ENCODE measurements around the gene ETV5.
"Not testable (repeated sequence)": the region's sequence is repeated elsewhere in the genome, so short reads cannot be mapped to it uniquely, and the experiment has no call there.

The ETV5 gene

GRCh38 chr3:186025161-186025560, 83.7 kb downstream of the ETV5 start:
- H3K9ac ChIP-seq, result no peak overlapping the region
- no peak overlapping the region for H3K27ac ChIP-seq
- no peaks in the 10 kb centered on the region for H3K9me3 ChIP-seq (ENCODE audit: control insufficient read depth, low read length)
- no peak overlapping the region for H2AFZ ChIP-seq
- no peak for TF ChIP-seq CTCF (IDR thresholded peaks at IDR 0.05)
- H3K79me2 ChIP-seq, result no peaks in the 10 kb centered on the region
- no peak overlapping the region for H3K4me3 ChIP-seq (ENCODE audit: low read depth, low read length)
- no peaks in the 10 kb centered on the region for H3K4me1 ChIP-seq
- H3K27me3 ChIP-seq (ENCODE audit: control insufficient read depth, insufficient read depth, low read length), result no peaks in the 10 kb centered on the region
- H3K4me2 ChIP-seq (ENCODE audit: low read length), result no peak overlapping the region
- no peaks in the 10 kb centered on the region for H3K36me3 ChIP-seq (ENCODE audit: control insufficient read depth, insufficient read depth, low read length)

GRCh38 chr3:186024210-186024609, 84.7 kb downstream of the ETV5 start:
- Histone ChIP-seq H3K4me1 (no peaks in the 10 kb centered on the region), H3K27me3 (ENCODE audit: control insufficient read depth, insufficient read depth, low read length) (no peaks in the 10 kb centered on the region), H3K4me3 (ENCODE audit: low read depth, low read length) (no peak overlapping the region), H3K79me2 (no peaks in the 10 kb centered on the region), H3K9me3 (ENCODE audit: control insufficient read depth, low read length) (no peaks in the 10 kb centered on the region), H3K4me2 (ENCODE audit: low read length) (no peak overlapping the region), H2AFZ (peak overlapping the region; percentile 21), H3K27ac (no peak overlapping the region), H3K9ac (no peak overlapping the region), H3K36me3 (ENCODE audit: control insufficient read depth, insufficient read depth, low read length) (no peaks in the 10 kb centered on the region)
- TF ChIP-seq CTCF (IDR thresholded peaks at IDR 0.05), result no peak

- Histone ChIP-seq H3K9me3 (ENCODE audit: control insufficient read depth, low read length) (no peaks in the 10 kb centered on the region), H3K36me3 (ENCODE audit: control insufficient read depth, insufficient read depth, low read length) (no peaks in the 10 kb centered on the region), H3K4me2 (ENCODE audit: low read length) (no peak overlapping the region), H3K9ac (no peak overlapping the region), H3K27me3 (ENCODE audit: control insufficient read depth, insufficient read depth, low read length) (no peaks in the 10 kb centered on the region), H3K4me3 (ENCODE audit: low read depth, low read length) (no peak overlapping the region), H3K27ac (no peak overlapping the region), H3K79me2 (no peaks in the 10 kb centered on the region), H2AFZ (no peak overlapping the region), H3K4me1 (no peaks in the 10 kb centered on the region)
- TF ChIP-seq CTCF (IDR thresholded peaks at IDR 0.05), result no peak
Observed at GRCh38 chr3:186022931-186023330, 86.0 kb downstream of the ETV5 start.

GRCh38 chr3:186021673-186022362, 87.1 kb downstream of the ETV5 start:
- Histone ChIP-seq H3K27ac (no peak overlapping the region), H3K27me3 (ENCODE audit: control insufficient read depth, insufficient read depth, low read length) (no peaks in the 10 kb centered on the region), H3K9ac (no peak overlapping the region), H3K79me2 (no peaks in the 10 kb centered on the region), H3K4me2 (ENCODE audit: low read length) (no peak overlapping the region), H3K4me1 (no peaks in the 10 kb centered on the region), H3K36me3 (ENCODE audit: control insufficient read depth, insufficient read depth, low read length) (no peaks in the 10 kb centered on the region), H3K9me3 (ENCODE audit: control insufficient read depth, low read length) (no peaks in the 10 kb centered on the region), H3K4me3 (ENCODE audit: low read depth, low read length) (no peak overlapping the region), H2AFZ (no peak overlapping the region)
- no peak for TF ChIP-seq CTCF (IDR thresholded peaks at IDR 0.05)

GRCh38 chr3:186021250-186021649, 87.6 kb downstream of the ETV5 start:
- H3K9me3 ChIP-seq (ENCODE audit: control insufficient read depth, low read length); H3K4me1 ChIP-seq; H2AFZ ChIP-seq; H3K79me2 ChIP-seq; H3K9ac ChIP-seq; H3K27ac ChIP-seq; H3K4me2 ChIP-seq (ENCODE audit: low read length); H3K27me3 ChIP-seq (ENCODE audit: control insufficient read depth, insufficient read depth, low read length); H3K36me3 ChIP-seq (ENCODE audit: control insufficient read depth, insufficient read depth, low read length); H3K4me3 ChIP-seq (ENCODE audit: low read depth, low read length): not testable (repeated sequence)

- not testable (repeated sequence) for H3K4me2 ChIP-seq (ENCODE audit: low read length); H2AFZ ChIP-seq; H3K4me3 ChIP-seq (ENCODE audit: low read depth, low read length); H3K79me2 ChIP-seq; H3K36me3 ChIP-seq (ENCODE audit: control insufficient read depth, insufficient read depth, low read length); H3K27ac ChIP-seq; H3K9me3 ChIP-seq (ENCODE audit: control insufficient read depth, low read length); H3K9ac ChIP-seq; H3K4me1 ChIP-seq; H3K27me3 ChIP-seq (ENCODE audit: control insufficient read depth, insufficient read depth, low read length)
Observed at GRCh38 chr3:186019288-186019687, 89.6 kb downstream of the ETV5 start.

Measured in parathyroid adenoma (tissue), 2 donors.